Endothelial cell of umbilical vein (primary cell): ENCODE measurements around the gene WHRN.

Experiments used
- POLR2A ChIP-seq: IDR thresholded peaks from 2 replicates; pipeline ENCODE4 v1.6.1; 2012; ENCODE audit warnings: low read depth, mild to moderate bottlenecking, control low read depth, low read length
- TF ChIP-seq, protein P1 (sequence below), 2 donors: IDR thresholded peaks; 1 replicate in 1 of 2; 2 replicates in 1 of 2; pipeline ENCODE4 v1.5.1; 2011; ENCODE audit warnings: low read length in 2 of 2, mild to moderate bottlenecking in 2 of 2, moderate library complexity in 2 of 2, control low read depth in 1 of 2, inconsistent platforms in 1 of 2, low read depth in 1 of 2; ENCODE audit not compliant: insufficient read depth in 1 of 2; ENCODE audit errors: extremely low read depth in 1 of 2

DNA sequence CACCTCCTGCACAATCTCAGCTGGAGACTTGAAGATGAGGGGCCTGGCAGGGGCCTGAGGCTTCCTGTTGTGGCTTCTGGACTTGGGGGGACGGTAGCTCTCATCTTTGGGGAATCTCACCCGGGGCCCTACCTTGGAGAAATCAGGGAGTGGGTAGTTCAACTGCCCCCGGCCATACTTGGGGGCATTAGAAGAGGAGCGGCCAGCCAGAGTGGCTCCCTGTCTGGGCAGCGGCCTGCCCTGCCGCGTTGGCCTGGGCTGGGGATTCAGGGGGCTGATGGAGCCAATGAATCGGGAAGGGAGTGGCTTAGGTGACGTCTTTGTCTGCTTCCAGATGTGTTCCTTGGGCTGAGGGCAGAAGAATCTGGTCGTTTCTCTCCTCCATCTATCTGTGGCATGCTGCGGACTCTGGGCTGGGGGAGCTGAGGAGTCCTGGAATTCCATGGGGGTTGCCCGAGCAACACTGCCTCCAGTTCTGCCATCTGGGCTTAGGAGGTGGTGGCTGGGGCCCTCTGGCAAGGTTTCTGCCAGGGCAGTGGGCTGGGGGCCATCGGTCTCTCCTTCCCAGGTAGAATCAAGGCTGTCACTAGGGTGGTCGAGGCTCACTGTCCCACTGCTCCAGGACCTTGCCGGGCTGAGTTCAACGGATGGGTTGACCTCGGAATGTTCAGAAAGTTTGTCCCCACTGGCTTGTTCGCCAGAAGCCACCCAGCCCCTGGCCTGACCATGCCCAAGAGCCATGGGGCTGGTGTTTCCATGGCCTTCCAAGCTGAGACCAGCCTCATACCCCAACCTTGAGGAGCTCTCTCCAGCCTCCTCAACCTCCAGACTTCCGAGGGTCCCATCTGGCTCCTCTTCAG lies 128.5 kb downstream of the WHRN start:
- TF ChIP-seq, protein P1, sequence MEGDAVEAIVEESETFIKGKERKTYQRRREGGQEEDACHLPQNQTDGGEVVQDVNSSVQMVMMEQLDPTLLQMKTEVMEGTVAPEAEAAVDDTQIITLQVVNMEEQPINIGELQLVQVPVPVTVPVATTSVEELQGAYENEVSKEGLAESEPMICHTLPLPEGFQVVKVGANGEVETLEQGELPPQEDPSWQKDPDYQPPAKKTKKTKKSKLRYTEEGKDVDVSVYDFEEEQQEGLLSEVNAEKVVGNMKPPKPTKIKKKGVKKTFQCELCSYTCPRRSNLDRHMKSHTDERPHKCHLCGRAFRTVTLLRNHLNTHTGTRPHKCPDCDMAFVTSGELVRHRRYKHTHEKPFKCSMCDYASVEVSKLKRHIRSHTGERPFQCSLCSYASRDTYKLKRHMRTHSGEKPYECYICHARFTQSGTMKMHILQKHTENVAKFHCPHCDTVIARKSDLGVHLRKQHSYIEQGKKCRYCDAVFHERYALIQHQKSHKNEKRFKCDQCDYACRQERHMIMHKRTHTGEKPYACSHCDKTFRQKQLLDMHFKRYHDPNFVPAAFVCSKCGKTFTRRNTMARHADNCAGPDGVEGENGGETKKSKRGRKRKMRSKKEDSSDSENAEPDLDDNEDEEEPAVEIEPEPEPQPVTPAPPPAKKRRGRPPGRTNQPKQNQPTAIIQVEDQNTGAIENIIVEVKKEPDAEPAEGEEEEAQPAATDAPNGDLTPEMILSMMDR (IDR thresholded peaks at IDR 0.05; ENCODE audit: extremely low read depth in 1 of 2, insufficient read depth in 1 of 2, low read depth in 1 of 2, low read length in 2 of 2) = no peak
- TF ChIP-seq POLR2A = no peak
